ENCODE measurements around the gene ZSWIM4.
"Not testable (repeated sequence)": the region's sequence is repeated elsewhere in the genome, so short reads cannot be mapped to it uniquely, and the experiment has no call there.

The ZSWIM4 gene

GRCh38 chr19:13784731-13785452 is 10.4 kb upstream of the ZSWIM4 start:
- H3K9ac ChIP-seq (ENCODE audit: low read length) = peak overlapping the region; percentile 5; the same call in 1 of the 2 replicates
- H3K27me3 ChIP-seq (ENCODE audit: low read depth, low read length) = no peaks in the 10 kb centered on the region
- no peaks in the 10 kb centered on the region for H4K20me1 ChIP-seq (ENCODE audit: insufficient read depth, low read length)
- peaks cover under 1% of the 10 kb centered on the region for H3K36me3 ChIP-seq (replicated peaks; ENCODE audit: low read depth, low read length)
- H3K4me3 ChIP-seq (ENCODE audit: low read length) = peak overlapping the region; percentile 48
- TF ChIP-seq, protein P1, sequence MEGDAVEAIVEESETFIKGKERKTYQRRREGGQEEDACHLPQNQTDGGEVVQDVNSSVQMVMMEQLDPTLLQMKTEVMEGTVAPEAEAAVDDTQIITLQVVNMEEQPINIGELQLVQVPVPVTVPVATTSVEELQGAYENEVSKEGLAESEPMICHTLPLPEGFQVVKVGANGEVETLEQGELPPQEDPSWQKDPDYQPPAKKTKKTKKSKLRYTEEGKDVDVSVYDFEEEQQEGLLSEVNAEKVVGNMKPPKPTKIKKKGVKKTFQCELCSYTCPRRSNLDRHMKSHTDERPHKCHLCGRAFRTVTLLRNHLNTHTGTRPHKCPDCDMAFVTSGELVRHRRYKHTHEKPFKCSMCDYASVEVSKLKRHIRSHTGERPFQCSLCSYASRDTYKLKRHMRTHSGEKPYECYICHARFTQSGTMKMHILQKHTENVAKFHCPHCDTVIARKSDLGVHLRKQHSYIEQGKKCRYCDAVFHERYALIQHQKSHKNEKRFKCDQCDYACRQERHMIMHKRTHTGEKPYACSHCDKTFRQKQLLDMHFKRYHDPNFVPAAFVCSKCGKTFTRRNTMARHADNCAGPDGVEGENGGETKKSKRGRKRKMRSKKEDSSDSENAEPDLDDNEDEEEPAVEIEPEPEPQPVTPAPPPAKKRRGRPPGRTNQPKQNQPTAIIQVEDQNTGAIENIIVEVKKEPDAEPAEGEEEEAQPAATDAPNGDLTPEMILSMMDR (IDR thresholded peaks at IDR 0.05; ENCODE audit: low read depth, low read length) = peak; percentile 88
- no peak for TF ChIP-seq EZH2phosphoT487 (IDR thresholded peaks at IDR 0.05; ENCODE audit: low read depth)
- peak overlapping the region; percentile 48 for H2AFZ ChIP-seq (ENCODE audit: low read depth, low read length)
- H3K27ac ChIP-seq (ENCODE audit: low read length) = no peak overlapping the region
- H3K4me1 ChIP-seq (ENCODE audit: low read length) = peaks cover 8% of the 10 kb centered on the region; the same call in 1 of the 2 replicates
- H3K79me2 ChIP-seq (ENCODE audit: low read length) = no peaks in the 10 kb centered on the region
- H3K9me3 ChIP-seq (ENCODE audit: insufficient read depth, low read length) = no peaks in the 10 kb centered on the region
- peak overlapping the region; percentile 60 for H3K4me2 ChIP-seq (ENCODE audit: low read length)

GRCh38 chr19:13788991-13789390 is 6.3 kb upstream of the ZSWIM4 start:
- H2AFZ ChIP-seq (ENCODE audit: low read depth, low read length) = no peak overlapping the region

DNA sequence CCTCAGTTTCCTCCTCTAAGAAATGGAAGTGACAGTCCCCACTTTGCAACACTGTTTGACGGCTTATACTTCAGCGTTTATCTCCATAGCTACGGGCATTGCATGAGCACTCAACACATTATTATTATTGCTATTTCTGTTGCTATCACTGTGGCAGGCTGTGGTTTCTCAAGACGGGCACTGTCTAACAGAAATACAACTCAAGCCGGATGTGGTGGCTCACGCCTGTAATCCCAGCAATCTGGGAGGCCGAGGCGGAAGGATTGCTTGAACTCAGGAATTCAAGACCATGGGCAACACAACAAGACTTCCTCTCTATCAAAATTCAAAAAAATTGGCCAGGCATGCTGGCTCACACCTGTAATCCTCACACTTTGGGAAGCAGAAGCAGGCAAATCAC is 4.9 kb upstream of the ZSWIM4 start:
- no peaks in the 10 kb centered on the region for H3K36me3 ChIP-seq (replicated peaks; ENCODE audit: low read depth, low read length)
- H3K9ac ChIP-seq (ENCODE audit: low read length) = no peak overlapping the region
- peaks cover 14% of the 10 kb centered on the region for H3K4me1 ChIP-seq (ENCODE audit: low read length)
- no peaks in the 10 kb centered on the region for H4K20me1 ChIP-seq (ENCODE audit: insufficient read depth, low read length)
- no peak overlapping the region for H3K4me3 ChIP-seq (ENCODE audit: low read length)
- TF ChIP-seq EZH2phosphoT487 (IDR thresholded peaks at IDR 0.05; ENCODE audit: low read depth) = no peak
- TF ChIP-seq, protein P1 (IDR thresholded peaks at IDR 0.05; ENCODE audit: low read depth, low read length) = no peak
- H3K9me3 ChIP-seq (ENCODE audit: insufficient read depth, low read length) = no peaks in the 10 kb centered on the region
- H2AFZ ChIP-seq (ENCODE audit: low read depth, low read length) = no peak overlapping the region
- H3K4me2 ChIP-seq (ENCODE audit: low read length) = no peak overlapping the region
- H3K79me2 ChIP-seq (ENCODE audit: low read length) = no peaks in the 10 kb centered on the region
- no peaks in the 10 kb centered on the region for H3K27me3 ChIP-seq (ENCODE audit: low read depth, low read length)
- H3K27ac ChIP-seq (ENCODE audit: low read length) = no peak overlapping the region

More at GRCh38 chr19:13788991-13789390, 6.3 kb upstream of the ZSWIM4 start:
- no peaks in the 10 kb centered on the region for H3K79me2 ChIP-seq (ENCODE audit: low read length)
- no peak overlapping the region for H3K4me2 ChIP-seq (ENCODE audit: low read length)
- H3K9ac ChIP-seq (ENCODE audit: low read length) = no peak overlapping the region
- H3K27ac ChIP-seq (ENCODE audit: low read length) = no peak overlapping the region
- no peaks in the 10 kb centered on the region for H3K27me3 ChIP-seq (ENCODE audit: low read depth, low read length)
- H3K9me3 ChIP-seq (ENCODE audit: insufficient read depth, low read length) = no peaks in the 10 kb centered on the region
- TF ChIP-seq EZH2phosphoT487 (IDR thresholded peaks at IDR 0.05; ENCODE audit: low read depth) = no peak
- TF ChIP-seq, protein P1 (IDR thresholded peaks at IDR 0.05; ENCODE audit: low read depth, low read length) = no peak
- no peaks in the 10 kb centered on the region for H4K20me1 ChIP-seq (ENCODE audit: insufficient read depth, low read length)
- no peaks in the 10 kb centered on the region for H3K36me3 ChIP-seq (replicated peaks; ENCODE audit: low read depth, low read length)
- peaks cover 16% of the 10 kb centered on the region for H3K4me1 ChIP-seq (ENCODE audit: low read length)
- no peak overlapping the region for H3K4me3 ChIP-seq (ENCODE audit: low read length)

GRCh38 chr19:13793317-13793716 is 1.9 kb upstream of the ZSWIM4 start:
- Histone ChIP-seq H3K4me2 (ENCODE audit: low read length) (peak overlapping the region; percentile 84), H3K4me3 (ENCODE audit: low read length) (0 out of 2 replicates have a peak overlapping the region, but pooled peaks have one; percentile 77), H3K4me1 (ENCODE audit: low read length) (peaks cover 20% of the 10 kb centered on the region), H3K79me2 (ENCODE audit: low read length) (peaks cover 26% of the 10 kb centered on the region)
- H3K27me3 ChIP-seq (ENCODE audit: low read depth, low read length); H3K27ac ChIP-seq (ENCODE audit: low read length); H3K9ac ChIP-seq (ENCODE audit: low read length); H3K9me3 ChIP-seq (ENCODE audit: insufficient read depth, low read length); H3K36me3 ChIP-seq (replicated peaks; ENCODE audit: low read depth, low read length); H4K20me1 ChIP-seq (ENCODE audit: insufficient read depth, low read length); H2AFZ ChIP-seq (ENCODE audit: low read depth, low read length): not testable (repeated sequence)
